ENCODE data around the gene MRTFB. TPM values are rescaled to one million over a fixed set of nuclear protein-coding genes. Genes with fewer than 3 reads are reported as not detected.
"Not testable (repeated sequence)": the region's sequence is repeated elsewhere in the genome, so short reads cannot be mapped to it uniquely, and the experiment has no call there.

MRTFB gene
- total RNA-seq, 1 donor from 2014 or later, result 46.6 TPM

DNA sequence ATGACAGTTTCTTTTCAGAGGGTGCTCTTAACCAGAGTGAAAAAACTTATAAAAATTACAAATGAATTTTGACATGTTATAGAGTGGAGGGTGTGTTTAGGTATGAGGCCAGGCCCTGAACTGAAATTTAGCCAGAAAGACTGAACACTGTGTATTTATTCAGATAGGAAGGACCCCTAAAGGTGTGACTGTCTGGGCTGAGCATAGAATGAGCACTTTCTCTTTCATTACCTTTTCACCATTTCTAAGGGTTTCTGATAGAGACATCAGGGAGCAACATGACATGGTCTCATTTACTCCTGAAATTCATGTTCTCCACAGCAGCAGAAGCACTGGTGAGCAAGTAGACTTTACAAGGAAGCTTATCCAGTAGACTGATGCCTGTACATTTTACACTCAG lies 32.9 kb downstream of the MRTFB start:
- DNase-seq (ENCODE audit: low spot score), result no peak

GRCh38 chr16:14105760-14106375 lies 34.7 kb downstream of the MRTFB start:
- no peak for DNase-seq (ENCODE audit: low spot score)

- no peak for DNase-seq (ENCODE audit: low spot score)
These were observed 35.3 kb downstream of the MRTFB start for GRCh38 chr16:14106457-14106856.

- DNase-seq (ENCODE audit: low spot score), result no peak
These were observed 35.8 kb downstream of the MRTFB start for GRCh38 chr16:14106961-14107360.

- DNase-seq (ENCODE audit: low spot score), result no peak
These were observed 38.1 kb downstream of the MRTFB start for GRCh38 chr16:14109077-14109775.

- no peak for DNase-seq (ENCODE audit: low spot score)
These were observed 38.9 kb downstream of the MRTFB start for GRCh38 chr16:14109782-14110727.

DNA sequence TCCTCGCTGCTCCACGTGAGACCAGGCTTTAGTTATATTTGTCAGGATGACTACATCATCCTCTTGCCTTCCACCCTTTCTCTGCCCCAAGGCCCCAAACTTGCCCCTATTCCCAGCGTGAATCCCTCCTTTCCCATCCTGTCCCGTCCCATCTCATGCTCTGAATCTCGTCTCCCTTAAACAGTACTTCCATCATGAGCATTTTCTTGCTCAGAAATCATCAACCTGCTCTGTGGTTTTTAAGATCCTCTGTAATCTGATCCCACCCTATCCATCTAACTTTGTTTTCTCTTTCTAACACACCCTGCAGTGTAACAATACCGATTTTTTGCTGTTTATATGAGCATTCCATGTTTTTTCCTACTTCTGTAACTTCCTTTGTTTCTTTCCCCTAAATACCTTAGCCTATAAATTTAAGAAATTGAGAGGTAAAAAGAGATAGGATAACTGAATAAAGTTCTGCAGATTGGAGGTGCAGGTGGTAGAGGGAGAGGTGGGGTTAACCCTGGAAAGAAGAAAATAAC lies 39.7 kb downstream of the MRTFB start:
- DNase-seq (ENCODE audit: low spot score), result no peak

- peak; percentile 48 for DNase-seq (ENCODE audit: low spot score)
These were observed 40.8 kb downstream of the MRTFB start for GRCh38 chr16:14111713-14112538.

GRCh38 chr16:14112539-14112856 lies 41.4 kb downstream of the MRTFB start:
- DNase-seq (ENCODE audit: low spot score), result no peak

GRCh38 chr16:14113344-14113743 lies 42.2 kb downstream of the MRTFB start:
- no peak for DNase-seq (ENCODE audit: low spot score)

- no peak for DNase-seq (ENCODE audit: low spot score)
These were observed 45.9 kb downstream of the MRTFB start for GRCh38 chr16:14117051-14117450.

GRCh38 chr16:14119799-14120198 lies 48.7 kb downstream of the MRTFB start:
- no peak for DNase-seq (ENCODE audit: low spot score)

DNA sequence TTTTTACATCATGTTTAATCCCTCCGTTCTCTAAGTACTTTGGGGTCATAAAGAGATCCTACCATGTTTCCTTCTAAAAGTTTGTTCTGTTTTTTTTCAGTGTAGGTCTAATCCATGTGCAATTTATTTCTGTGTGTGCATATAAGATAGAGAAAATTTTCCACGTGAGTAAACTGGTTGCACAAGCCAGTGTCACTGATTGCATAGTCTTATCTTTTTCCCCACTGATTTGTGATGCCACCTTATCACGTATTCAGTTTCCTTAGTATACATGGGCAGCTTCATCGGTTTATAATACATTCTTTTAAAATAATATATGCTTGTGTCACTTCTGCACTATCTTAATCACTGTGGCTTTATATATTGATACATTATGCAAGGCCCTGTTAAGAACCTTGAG lies 49.2 kb downstream of the MRTFB start:
- DNase-seq (ENCODE audit: low spot score), result no peak

DNA sequence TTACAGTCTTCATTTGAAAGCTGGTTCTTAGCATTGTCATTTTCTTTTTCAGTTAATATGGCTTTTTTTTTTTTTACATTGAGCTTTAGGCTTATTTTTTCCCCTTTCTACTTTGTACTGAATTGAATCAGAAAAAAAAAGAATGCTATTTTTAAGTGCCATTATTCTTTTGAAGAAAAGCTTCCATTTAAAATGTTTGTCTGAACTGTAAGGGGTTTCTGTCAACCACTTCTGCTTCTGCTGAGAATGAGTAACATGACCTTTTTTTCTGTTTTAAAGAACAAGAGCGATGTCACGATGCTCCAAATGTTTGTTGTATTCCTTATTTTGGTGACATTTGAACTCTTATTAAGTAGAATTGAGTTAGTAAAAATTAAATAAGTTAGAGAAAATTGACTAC lies 50.0 kb downstream of the MRTFB start:
- DNase-seq (ENCODE audit: low spot score), result no peak

- DNase-seq (ENCODE audit: low spot score), result no peak
These were observed 50.8 kb downstream of the MRTFB start for GRCh38 chr16:14121872-14122271.

DNA sequence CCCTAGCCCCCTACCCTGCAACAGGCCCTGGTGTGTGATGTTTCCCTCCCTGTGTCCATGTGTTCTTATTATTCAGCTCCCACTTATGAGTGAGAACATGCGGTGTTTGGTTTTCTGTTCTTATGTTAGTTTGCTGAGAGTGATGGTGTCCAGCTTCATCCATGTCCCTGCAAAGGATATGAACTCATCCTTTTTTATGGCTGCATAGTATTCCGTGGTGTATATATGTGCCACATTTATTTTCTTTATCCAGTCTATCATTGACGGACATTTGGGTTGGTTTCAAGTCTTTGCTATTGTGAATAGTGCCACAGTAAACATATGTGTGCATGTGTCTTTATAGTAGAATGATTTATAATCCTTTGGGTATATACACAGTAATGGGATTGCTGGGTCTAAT lies 51.3 kb downstream of the MRTFB start:
- DNase-seq (ENCODE audit: low spot score), result not testable (repeated sequence)

DNA sequence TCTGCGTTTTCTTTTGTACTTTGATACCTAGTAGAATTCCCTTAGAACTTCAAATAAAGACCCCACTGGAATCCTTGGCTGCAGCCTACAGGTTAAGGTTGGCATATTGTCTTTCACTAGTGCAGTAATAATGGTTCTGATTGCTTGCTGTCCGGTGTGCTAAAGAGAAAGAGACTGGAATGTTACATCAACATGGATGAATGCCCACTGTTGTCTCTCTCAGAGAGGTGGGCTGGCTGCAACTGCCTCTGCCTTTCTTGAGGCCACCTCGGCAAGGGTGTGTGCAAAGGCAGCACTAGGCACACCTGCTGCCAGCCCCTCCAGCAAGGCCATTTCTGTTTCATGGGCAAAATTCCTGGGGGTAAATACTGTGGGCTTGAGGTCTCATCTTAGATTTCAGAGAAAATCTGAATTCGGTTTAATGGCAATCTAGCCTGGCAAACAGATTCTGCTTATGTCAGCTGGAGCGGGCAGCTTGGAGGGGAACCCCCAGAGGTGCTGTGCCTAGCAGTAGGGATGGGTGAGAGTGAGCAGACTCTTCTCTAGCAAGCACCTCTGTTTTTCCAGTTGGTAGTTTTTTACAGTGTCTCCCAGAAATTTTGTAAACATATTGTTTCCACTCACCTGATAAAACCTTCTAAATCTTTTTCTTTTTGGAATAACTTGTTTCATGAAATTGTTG lies 54.0 kb downstream of the MRTFB start:
- no peak for DNase-seq (ENCODE audit: low spot score)

- DNase-seq (ENCODE audit: low spot score), result no peak
These were observed 54.6 kb downstream of the MRTFB start for GRCh38 chr16:14125708-14126107.

DNA sequence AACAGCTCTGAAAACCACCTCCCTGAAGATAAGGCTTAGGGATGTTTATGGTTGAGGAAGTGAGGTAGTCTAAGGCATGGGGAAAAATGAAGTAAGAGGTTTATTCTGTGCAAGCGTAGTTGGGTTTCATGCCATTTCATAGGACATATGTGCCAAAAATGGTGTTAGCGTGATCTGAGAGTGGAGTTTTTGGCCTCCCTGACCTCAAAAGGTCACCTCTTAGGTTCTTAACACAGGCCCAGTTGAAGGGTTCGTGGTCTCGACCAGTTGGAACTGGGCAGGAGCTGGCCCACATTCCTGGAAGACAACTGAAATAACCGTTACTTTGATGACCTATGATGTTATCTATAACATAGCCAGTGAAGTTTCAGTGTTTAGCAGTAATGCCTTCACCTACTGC lies 57.0 kb downstream of the MRTFB start:
- no peak for DNase-seq (ENCODE audit: low spot score)

DNA sequence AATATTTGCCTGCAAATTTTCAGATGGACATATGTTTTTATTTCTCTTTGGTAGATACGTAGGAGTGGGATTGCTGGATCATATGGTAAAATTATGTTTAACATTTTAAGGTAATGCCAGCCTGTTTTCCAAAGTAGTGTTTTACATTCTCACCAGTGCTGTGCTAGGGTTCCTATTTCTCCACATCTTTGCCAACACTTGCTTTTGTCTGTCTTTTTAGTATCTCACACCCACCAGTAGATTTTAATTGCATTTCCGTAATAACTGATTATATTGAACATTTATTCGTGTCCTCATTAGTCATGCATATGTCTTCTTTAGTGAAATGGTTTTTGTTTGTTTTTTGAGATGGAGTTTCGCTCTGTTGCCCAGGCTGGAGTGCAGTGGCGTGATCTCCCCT lies 58.4 kb downstream of the MRTFB start:
- DNase-seq (ENCODE audit: low spot score), result no peak

Data from mucosa of gallbladder (tissue), 1 donor.